ENCODE measurements around the gene TRIML1.
"Not testable (repeated sequence)": the region's sequence is repeated elsewhere in the genome, so short reads cannot be mapped to it uniquely, and the experiment has no call there.

The TRIML1 gene

GRCh38 chr4:188154668-188155405 is 15.6 kb downstream of the TRIML1 start:
- DNase-seq (ENCODE audit: low read depth, low spot score): no peak

GRCh38 chr4:188158336-188158735 is 19.1 kb downstream of the TRIML1 start:
- no peak for DNase-seq (ENCODE audit: low read depth, low spot score)

- not testable (repeated sequence) for DNase-seq (ENCODE audit: low read depth, low spot score)
Measured at GRCh38 chr4:188159513-188160226, 20.4 kb downstream of the TRIML1 start.

GRCh38 chr4:188160406-188160805 is 21.2 kb downstream of the TRIML1 start:
- no peak for DNase-seq (ENCODE audit: low read depth, low spot score)

GRCh38 chr4:188161167-188161566 is 21.9 kb downstream of the TRIML1 start:
- DNase-seq (ENCODE audit: low read depth, low spot score): no peak

GRCh38 chr4:188162698-188163097 is 23.5 kb downstream of the TRIML1 start:
- no peak for DNase-seq (ENCODE audit: low read depth, low spot score)

- DNase-seq (ENCODE audit: low read depth, low spot score): no peak
Measured at GRCh38 chr4:188168726-188169373, 29.6 kb downstream of the TRIML1 start.

GRCh38 chr4:188171551-188171950 is 32.3 kb downstream of the TRIML1 start:
- no peak for DNase-seq (ENCODE audit: low read depth, low spot score)

- no peak for DNase-seq (ENCODE audit: low read depth, low spot score)
Measured at GRCh38 chr4:188175288-188175687, 36.0 kb downstream of the TRIML1 start.

- no peak for DNase-seq (ENCODE audit: low read depth, low spot score)
Measured at GRCh38 chr4:188177997-188178675, 38.9 kb downstream of the TRIML1 start.

- no peak for DNase-seq (ENCODE audit: low read depth, low spot score)
Measured at GRCh38 chr4:188178806-188179205, 39.6 kb downstream of the TRIML1 start.

GRCh38 chr4:188187106-188187505 is 47.9 kb downstream of the TRIML1 start:
- no peak for DNase-seq (ENCODE audit: low read depth, low spot score)

GRCh38 chr4:188190461-188190860 is 51.2 kb downstream of the TRIML1 start:
- DNase-seq (ENCODE audit: low read depth, low spot score): no peak

GRCh38 chr4:188194421-188194820 is 55.2 kb downstream of the TRIML1 start:
- no peak for DNase-seq (ENCODE audit: low read depth, low spot score)

- DNase-seq (ENCODE audit: low read depth, low spot score): no peak
Measured at GRCh38 chr4:188195389-188195985, 56.2 kb downstream of the TRIML1 start.

GRCh38 chr4:188196134-188196735 is 57.0 kb downstream of the TRIML1 start:
- no peak for DNase-seq (ENCODE audit: low read depth, low spot score)
